Stimulated activated CD4-positive, alpha-beta T cell treated with anti-CD3 and anti-CD28 coated beads, Interleukin-4, amount 100 ng/mL, for 48 hours (primary cell): Measurements from ENCODE around the gene STMN3.
A peak's percentile ranks its signal among the peaks of the same experiment; 100 is the strongest.

ENCODE experiments used
- DNase-seq, 2 donors: peaks; one replicate each; pipeline ENCODE4 v3.0.0-alpha.2; 2020; ENCODE audit warnings: low read depth in 2 of 2

Gene STMN3

GRCh38 chr20:63653041-63653973 is at the start of gene STMN3:
Gene STMN3 (minus strand): TSS chr20:63653424. CDS start chr20:63653345, 79 bp downstream.
- peak; percentile 58 to 67 for DNase-seq

DNA sequence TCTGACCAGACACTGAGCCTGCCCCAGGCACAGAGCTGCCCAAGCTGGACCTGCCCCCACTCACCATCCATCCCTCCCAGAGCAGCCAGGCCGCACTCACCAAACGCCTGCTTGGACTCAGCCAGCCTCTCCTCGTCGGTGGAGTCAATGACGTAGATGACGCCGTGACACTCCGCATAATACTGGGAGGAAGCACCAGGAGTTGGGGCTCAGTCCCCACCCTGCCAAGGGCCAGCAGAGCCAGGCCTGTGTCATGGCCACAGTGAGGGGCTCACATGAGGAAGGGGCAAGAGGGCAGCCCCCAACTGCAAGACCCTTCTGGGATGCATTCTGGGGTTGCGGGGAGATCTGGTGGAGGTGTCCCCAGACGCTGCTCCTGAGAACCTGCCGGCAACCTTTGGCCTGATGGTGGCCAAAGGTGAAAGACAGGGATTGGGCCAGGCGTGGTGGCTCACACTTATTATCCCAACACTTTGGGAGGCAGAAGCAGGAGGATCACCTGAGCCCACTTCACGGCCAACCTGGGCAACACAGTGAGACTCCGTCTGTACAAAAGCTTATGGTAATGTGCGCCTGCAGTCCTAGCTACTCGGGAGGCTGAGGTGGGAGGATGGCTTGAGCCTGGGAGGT is 48.9 kb upstream of the STMN3 start:
- no peak for DNase-seq

- no peak for DNase-seq
Observed at GRCh38 chr20:63701329-63702035, 48.3 kb upstream of the STMN3 start.

DNA sequence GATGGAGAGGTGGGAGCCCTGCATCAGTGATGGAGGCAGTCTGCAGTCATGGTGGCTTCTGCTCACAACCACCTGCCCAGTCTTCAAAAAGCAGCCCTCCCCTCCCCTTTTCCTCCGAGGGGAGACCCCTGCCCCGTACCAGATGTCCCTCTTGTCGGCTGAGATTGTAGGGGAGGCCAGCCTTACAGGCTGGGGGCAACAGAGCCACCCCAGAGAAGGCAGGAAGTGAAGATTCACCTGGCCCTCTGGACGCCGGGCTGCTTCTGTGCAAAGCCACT is 47.8 kb upstream of the STMN3 start:
- no peak for DNase-seq

- DNase-seq = no peak
Observed at GRCh38 chr20:63700199-63701050, 47.2 kb upstream of the STMN3 start.

DNA sequence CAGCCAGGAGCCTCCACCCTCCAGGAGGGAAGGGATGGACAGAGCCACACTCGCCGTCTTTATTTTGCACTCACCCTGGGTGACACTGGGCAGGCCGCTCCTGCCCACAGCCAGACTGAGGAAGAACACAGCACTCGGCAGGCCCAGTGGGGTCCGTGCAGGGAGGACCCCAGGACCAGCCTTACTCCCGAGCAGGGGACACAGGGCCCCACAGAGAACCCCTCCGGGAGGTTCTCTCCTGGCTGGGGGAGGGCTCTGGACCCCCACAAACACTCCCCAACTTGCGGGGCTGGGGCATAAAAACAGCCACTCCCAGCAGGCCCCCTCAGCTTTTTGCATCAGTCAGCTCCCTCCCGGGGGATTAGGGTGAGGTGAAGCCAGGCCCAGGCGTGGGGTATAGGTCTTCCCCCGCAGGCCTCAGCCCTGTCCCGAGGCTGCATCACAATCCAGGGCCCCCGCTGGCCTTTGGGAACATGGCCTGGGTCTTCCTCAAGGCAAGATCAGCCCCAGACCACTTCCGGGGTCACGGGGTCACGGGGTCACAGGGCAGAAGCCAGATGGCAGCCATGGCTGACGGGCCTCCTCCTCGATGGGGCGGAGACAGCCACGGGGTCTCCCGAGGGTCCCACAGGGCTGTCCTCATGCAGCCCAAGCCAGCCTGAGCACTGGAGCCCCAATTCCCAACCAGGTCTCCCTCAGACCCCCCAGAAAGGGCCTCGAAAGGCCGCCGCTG is 46.4 kb upstream of the STMN3 start:
- DNase-seq = no peak

DNA sequence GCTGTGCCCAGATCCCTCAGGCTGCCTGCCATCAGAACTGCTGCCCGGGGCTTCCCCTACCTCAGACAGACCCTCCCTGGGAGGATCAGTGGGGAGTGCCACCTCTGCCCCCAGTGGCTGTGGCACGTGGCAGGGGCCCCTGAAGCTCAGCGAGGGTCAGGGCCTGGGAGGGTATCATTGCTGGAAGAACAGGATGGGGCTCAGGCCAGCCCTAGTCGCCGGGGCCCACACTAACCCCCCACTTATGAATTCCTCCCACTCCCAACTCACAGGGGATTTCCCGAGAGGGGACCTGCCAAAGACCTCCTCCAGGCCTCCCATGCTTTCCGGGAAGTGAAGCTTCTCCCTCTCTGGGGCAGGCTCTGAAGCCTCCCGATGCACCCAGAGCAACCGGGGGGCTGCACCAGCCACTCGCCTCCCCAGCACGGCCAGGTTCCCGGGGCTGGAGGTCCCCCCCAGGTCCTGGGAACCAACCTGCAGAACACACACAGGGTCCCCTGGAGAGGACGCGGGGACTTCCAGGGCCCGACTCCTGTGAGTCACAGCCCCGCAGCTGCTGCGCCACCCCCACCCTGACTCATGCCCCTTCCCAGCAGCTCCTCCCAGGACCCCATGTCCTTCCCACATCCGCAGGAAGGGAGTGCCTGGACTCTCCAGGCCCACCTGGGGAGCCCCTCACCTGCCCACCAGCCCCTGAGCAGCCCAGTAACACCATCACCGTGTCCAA is 45.7 kb upstream of the STMN3 start:
- DNase-seq = peak; percentile 47 to 51

DNA sequence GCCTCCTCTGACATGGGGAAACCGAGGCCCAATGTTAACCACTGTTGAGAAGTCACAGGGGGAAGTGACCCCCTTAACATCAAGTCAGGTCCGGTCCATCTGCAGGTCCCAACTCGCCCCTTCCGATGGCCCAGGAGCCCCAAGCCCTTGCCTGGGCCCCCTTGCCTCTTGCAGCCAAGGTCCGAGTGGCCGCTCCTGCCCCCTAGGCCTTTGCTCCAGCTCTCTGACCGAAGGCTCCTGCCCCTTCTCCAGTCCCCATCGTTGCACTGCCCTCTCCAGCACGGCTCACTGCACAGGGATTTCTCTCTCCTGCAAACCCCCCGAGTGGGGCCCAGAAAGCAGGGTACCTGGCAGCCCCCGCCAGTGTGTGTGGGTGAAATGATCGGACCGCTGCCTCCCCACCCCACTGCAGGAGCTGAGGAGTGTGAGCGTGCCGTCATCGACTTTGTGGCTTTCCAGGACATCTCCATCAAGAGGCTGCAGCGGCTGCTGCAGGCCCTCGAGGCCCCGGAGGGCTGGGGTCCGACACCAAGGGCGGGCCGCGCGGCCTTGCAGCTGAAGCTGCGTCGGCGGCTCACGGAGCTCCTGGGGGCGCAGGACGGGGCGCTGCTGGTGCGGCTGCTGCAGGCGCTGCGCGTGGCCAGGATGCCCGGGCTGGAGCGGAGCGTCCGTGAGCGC is 44.8 kb upstream of the STMN3 start:
- DNase-seq = no peak

- no peak for DNase-seq
Observed at GRCh38 chr20:63697357-63697867, 44.2 kb upstream of the STMN3 start.

GRCh38 chr20:63696628-63697356 is 43.6 kb upstream of the STMN3 start, which contains the start of gene TNFRSF6B:
Gene TNFRSF6B (plus strand): TSS chr20:63696652. CDS start chr20:63696768, 116 bp downstream.
- no peak for DNase-seq

DNA sequence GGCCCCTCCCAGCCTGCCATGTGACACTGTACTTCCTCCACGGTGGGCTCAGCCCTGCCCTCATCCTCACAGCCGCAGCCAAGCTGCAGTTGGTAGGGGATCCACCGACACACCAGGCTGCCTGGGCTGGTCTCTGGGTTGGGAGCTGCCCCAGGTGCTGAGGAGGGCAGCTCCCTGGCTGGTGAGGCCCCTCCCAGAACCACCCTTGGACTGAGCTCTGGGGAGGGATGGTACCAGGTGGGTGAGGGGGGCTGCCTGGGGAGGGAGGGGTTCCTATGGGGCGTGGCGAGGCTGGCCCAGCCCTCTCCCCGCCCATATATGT is 43.0 kb upstream of the STMN3 start:
- DNase-seq = no peak

- DNase-seq = no peak
Observed at GRCh38 chr20:63695424-63696305, 42.4 kb upstream of the STMN3 start.

DNA sequence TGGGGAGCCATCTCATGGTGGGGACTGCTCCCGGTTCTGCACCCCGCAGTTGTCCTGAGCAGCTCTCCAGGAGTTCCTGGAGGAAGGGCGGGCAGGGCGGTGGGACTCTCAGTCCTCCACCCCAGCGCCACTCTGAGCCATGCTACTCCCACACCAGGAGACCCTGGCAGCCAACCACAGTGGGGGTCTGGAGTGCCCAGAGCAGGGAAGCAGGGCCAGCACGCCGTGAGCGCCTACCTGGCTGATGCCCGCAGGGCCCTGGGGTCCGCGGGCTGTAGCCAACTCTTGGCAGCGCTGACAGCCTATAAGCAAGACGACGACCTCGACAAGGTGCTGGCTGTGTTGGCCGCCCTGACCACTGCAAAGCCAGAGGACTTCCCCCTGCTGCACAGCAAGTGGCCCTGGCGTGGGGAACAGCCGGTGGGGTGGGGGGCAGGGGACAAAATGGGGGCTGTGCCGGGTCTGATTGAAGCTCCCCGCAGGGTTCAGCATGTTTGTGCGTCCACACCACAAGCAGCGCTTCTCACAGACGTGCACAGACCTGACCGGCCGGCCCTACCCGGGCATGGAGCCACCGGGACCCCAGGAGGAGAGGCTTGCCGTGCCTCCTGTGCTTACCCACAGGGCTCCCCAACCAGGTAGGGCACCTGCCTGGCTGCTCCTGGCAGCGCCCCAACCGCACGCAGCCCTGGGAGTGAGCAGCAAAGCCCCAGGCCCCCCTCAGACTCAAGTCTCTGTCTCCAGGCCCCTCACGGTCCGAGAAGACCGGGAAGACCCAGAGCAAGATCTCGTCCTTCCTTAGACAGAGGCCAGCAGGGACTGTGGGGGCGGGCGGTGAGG is 41.6 kb upstream of the STMN3 start:
- no peak for DNase-seq

DNA sequence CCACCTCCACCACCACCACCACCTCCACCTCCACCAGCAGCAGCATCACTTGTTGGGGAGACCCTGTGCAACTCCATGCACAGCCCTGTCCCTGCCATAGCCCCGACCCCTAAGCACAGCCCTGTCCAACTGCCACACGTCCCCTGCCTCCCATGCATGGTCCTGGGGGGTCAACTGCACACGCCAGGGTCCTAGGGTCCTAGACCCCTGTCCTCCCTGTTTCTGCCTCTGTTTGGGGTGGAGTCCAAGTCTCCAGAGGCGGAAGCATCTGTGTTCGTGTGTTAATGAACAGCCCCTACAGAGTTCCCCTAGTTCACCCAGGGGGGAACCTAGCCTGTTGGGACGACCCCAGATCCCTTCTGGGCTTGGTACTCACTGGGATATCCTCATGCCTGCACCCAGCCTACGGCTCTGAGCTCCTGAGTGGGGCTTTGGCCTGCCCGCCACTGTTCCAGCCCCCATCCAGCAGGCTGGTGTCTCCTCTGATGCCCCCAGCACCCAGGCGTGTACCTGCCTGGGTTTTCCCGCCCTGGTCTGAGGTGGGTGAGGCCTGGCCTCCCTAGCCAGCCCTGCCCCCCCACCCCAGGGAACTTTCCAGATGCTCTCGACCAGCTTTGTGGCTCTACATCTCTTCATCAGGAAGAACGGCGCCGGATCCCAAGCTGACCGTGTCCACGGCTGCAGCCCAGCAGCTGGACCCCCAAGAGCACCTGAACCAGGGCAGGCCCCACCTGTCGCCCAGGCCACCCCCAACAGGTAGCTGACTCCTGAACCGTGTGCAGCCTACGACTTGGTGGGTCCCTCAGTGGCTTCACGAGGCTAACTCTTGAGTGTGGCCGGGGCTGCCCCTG is 40.7 kb upstream of the STMN3 start:
- no peak for DNase-seq

GRCh38 chr20:63693083-63693732 is 40.0 kb upstream of the STMN3 start:
- no peak for DNase-seq
